ENCODE results near the gene COL20A1. TPM values are rescaled to one million over a fixed set of nuclear protein-coding genes. Genes with fewer than 3 reads are reported as not detected.

Gene COL20A1
- total RNA-seq, result not detected
- long read RNA-seq, result 0 reads

DNA sequence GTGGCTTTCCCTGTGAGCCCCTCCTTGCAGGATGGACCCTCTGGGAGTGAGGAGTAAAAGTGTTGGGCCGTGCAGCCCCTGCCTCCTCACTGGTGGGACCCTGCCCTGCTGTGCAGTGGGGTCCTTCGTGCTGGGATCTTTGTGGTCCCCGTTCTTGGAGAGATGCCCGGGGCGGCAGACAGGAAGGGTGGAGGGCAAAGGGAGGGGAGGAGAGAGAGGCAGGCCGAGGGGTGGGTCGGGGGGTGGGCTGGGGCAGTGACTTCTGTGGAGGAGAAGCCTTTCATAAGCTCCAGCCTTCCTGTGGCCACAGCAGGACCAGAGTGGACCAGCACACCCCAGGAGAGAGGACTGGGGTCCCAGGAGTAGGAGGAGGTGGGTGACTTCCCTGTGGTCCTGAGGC lies at the start of gene COL20A1:
TSS of gene COL20A1 (plus strand) at position 283 of the 400 bp plus-strand sequence. CDS start 1,922 bp downstream, outside the sequence.
- intact Hi-C loops (cut with DNase I), result no loop called here
- Histone ChIP-seq H3K4me3 (no peak within 1 kb of the TSS), H3K36me3 (peaks cover 8% of the 10 kb centered on the region), H3K27me3 (peaks cover 37% of the 10 kb centered on the region), H3K27ac (no peak within 1 kb of the TSS), H3K4me1 (no peaks in the 10 kb centered on the region), H3K9me3 (no peaks in the 10 kb centered on the region)
- TF ChIP-seq CTCF (IDR thresholded peaks at IDR 0.05), result no peak
- no peak for ATAC-seq
- no peak for DNase-seq

GRCh38 chr20:63243604-63244247 lies 49.3 kb upstream of the COL20A1 start:
- H3K27ac ChIP-seq, result no peak overlapping the region
- ATAC-seq, result no peak
- peaks cover 22% of the 10 kb centered on the region for H3K27me3 ChIP-seq
- no peak overlapping the region for H3K4me3 ChIP-seq
- H3K4me1 ChIP-seq, result no peaks in the 10 kb centered on the region
- intact Hi-C loops (cut with DNase I), result no loop called here
- no peak for TF ChIP-seq CTCF (IDR thresholded peaks at IDR 0.05)
- no peaks in the 10 kb centered on the region for H3K9me3 ChIP-seq
- DNase-seq, result no peak
- no peaks in the 10 kb centered on the region for H3K36me3 ChIP-seq

GRCh38 chr20:63244468-63244867 lies 48.5 kb upstream of the COL20A1 start:
- intact Hi-C loops (cut with DNase I), result no loop called here
- TF ChIP-seq CTCF (IDR thresholded peaks at IDR 0.05), result no peak
- Histone ChIP-seq H3K4me3 (no peak overlapping the region), H3K36me3 (no peaks in the 10 kb centered on the region), H3K27me3 (peaks cover 30% of the 10 kb centered on the region), H3K4me1 (no peaks in the 10 kb centered on the region), H3K9me3 (no peaks in the 10 kb centered on the region), H3K27ac (no peak overlapping the region)
- DNase-seq, result no peak
- no peak for ATAC-seq

GRCh38 chr20:63246490-63247288 lies 46.3 kb upstream of the COL20A1 start:
- intact Hi-C loops (cut with DNase I), result no loop called here

GRCh38 chr20:63247671-63248228 lies 45.2 kb upstream of the COL20A1 start:
- H3K4me3 ChIP-seq, result no peak overlapping the region
- no peaks in the 10 kb centered on the region for H3K9me3 ChIP-seq
- H3K27ac ChIP-seq, result no peak overlapping the region
- intact Hi-C loops (cut with DNase I), result no loop called here
- no peaks in the 10 kb centered on the region for H3K4me1 ChIP-seq
- H3K36me3 ChIP-seq, result no peaks in the 10 kb centered on the region
- no peak for TF ChIP-seq CTCF (IDR thresholded peaks at IDR 0.05)
- DNase-seq (no peak), ATAC-seq (no peak)
- peaks cover 45% of the 10 kb centered on the region for H3K27me3 ChIP-seq

More at GRCh38 chr20:63246490-63247288, 46.3 kb upstream of the COL20A1 start:
- TF ChIP-seq CTCF (IDR thresholded peaks at IDR 0.05), result no peak
- H3K4me3 ChIP-seq, result no peak overlapping the region
- H3K27ac ChIP-seq, result no peak overlapping the region
- DNase-seq (no peak), ATAC-seq (peak; percentile 30)
- no peaks in the 10 kb centered on the region for H3K36me3 ChIP-seq
- no peaks in the 10 kb centered on the region for H3K4me1 ChIP-seq
- no peaks in the 10 kb centered on the region for H3K9me3 ChIP-seq
- H3K27me3 ChIP-seq, result peaks cover 35% of the 10 kb centered on the region
